Measurements from ENCODE around the gene RASA2.

RASA2 gene

GRCh38 chr3:141486746-141487520, at the start of gene RASA2:
Gene RASA2, plus strand, starts transcription at chr3:141487027. Its CDS starts 57 bp downstream, at chr3:141487084.
- DNase-seq (ENCODE audit: low spot score) = peak; percentile 80

GRCh38 chr3:141439589-141439988, 47.2 kb upstream of the RASA2 start:
- no peak for DNase-seq (ENCODE audit: low spot score)

- no peak for DNase-seq (ENCODE audit: low spot score)
Measured at GRCh38 chr3:141440942-141441341, 45.9 kb upstream of the RASA2 start.

- peak; percentile 84 for DNase-seq (ENCODE audit: low spot score)
Measured at GRCh38 chr3:141441381-141442364, 45.2 kb upstream of the RASA2 start.

- no peak for DNase-seq (ENCODE audit: low spot score)
Measured at GRCh38 chr3:141442446-141442845, 44.4 kb upstream of the RASA2 start.

- no peak for DNase-seq (ENCODE audit: low spot score)
Measured at GRCh38 chr3:141442914-141443313, 43.9 kb upstream of the RASA2 start.

GRCh38 chr3:141444586-141445285, 42.1 kb upstream of the RASA2 start:
- no peak for DNase-seq (ENCODE audit: low spot score)

- DNase-seq (ENCODE audit: low spot score) = no peak
Measured at GRCh38 chr3:141445990-141446389, 40.8 kb upstream of the RASA2 start.

GRCh38 chr3:141446737-141447136, 40.1 kb upstream of the RASA2 start:
- DNase-seq (ENCODE audit: low spot score) = no peak

GRCh38 chr3:141447383-141447782, 39.4 kb upstream of the RASA2 start:
- DNase-seq (ENCODE audit: low spot score) = no peak

- DNase-seq (ENCODE audit: low spot score) = no peak
Measured at GRCh38 chr3:141448606-141449220, 38.1 kb upstream of the RASA2 start.

GRCh38 chr3:141449424-141449823, 37.4 kb upstream of the RASA2 start:
- DNase-seq (ENCODE audit: low spot score) = no peak

GRCh38 chr3:141450727-141451375, 36.0 kb upstream of the RASA2 start:
- DNase-seq (ENCODE audit: low spot score) = peak; percentile 25

- peak; percentile 55 for DNase-seq (ENCODE audit: low spot score)
Measured at GRCh38 chr3:141452045-141452444, 34.8 kb upstream of the RASA2 start.

GRCh38 chr3:141452773-141453172, 34.1 kb upstream of the RASA2 start:
- no peak for DNase-seq (ENCODE audit: low spot score)

GRCh38 chr3:141454054-141454453, 32.8 kb upstream of the RASA2 start:
- DNase-seq (ENCODE audit: low spot score) = peak; percentile 50

GRCh38 chr3:141454906-141455602, 31.8 kb upstream of the RASA2 start:
- peak; percentile 85 for DNase-seq (ENCODE audit: low spot score)

- DNase-seq (ENCODE audit: low spot score) = no peak
Measured at GRCh38 chr3:141455603-141456300, 31.1 kb upstream of the RASA2 start.

- DNase-seq (ENCODE audit: low spot score) = no peak
Measured at GRCh38 chr3:141456301-141456625, 30.6 kb upstream of the RASA2 start.

- DNase-seq (ENCODE audit: low spot score) = no peak
Measured at GRCh38 chr3:141457624-141458236, 29.1 kb upstream of the RASA2 start.

Data from hematopoietic multipotent progenitor cell treated with erythropoietin and hydrocortisone succinate and interleukin-3 and kit ligand, for 15 days (in vitro differentiated cells).